ENCODE results near the gene ZNF496.
"Not testable (repeated sequence)": the region's sequence is repeated elsewhere in the genome, so short reads cannot be mapped to it uniquely, and the experiment has no call there.

ZNF496 gene

DNA sequence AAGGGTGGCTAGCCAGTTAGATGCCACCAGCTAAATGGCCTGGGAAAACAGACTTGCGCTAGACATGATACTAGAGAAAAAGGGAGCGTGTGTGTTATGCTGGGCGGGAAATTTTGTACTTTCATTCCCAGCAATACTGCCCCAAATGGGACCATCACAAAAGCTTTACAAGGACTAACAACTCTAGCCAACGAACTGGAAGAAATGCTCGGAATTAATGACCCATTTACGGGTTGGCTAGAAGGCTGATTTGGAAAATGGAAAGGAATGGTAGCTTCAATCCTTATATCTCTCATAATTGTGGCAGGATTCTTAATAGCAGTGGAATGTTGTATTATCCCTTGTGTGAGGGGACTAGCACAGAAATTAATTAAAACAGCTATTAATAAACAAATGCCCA is 27.9 kb upstream of the ZNF496 start:
- DNase-seq (ENCODE audit: low read depth in 2 of 2): no peak

GRCh38 chr1:247358920-247359319 is 27.3 kb upstream of the ZNF496 start:
- DNase-seq (ENCODE audit: low read depth in 2 of 2): no peak

GRCh38 chr1:247357781-247358211 is 26.1 kb upstream of the ZNF496 start:
- DNase-seq (ENCODE audit: low read depth in 2 of 2): no peak

DNA sequence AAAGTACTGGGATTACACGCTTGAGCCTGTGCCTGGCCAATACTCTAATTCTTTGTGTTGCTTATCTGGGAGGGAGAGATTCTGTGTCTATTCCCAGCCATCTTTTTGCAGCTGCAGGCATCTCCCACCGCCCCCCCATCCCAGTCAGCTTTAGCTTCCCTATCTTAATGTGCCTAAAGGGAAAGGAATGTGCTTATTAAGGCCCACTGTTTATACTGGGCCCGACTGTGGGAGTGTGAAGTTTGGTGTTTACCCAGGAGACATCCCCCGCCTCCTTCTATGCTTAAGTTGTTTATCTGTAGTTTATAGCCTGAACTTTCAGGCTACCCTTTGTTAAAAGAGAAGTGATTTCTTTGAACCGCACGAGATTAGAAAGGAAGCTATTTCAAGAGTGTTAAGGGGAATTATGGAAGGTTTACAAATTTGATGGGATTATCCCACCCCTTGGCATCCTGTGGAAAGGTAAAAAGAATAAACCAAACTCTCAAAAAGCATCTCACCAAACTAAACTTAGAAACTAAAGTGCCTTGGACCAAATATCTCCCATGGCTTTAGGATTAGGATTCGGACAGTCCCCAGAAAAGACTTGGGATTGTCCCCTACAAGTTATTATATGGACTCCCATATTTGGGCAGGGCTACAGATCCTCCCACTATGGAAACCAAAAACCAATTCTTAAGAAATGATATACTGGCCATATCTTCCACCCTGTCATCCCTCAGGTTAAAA is 25.5 kb upstream of the ZNF496 start:
- no peak for DNase-seq (ENCODE audit: low read depth in 2 of 2)

GRCh38 chr1:247355160-247355559 is 23.5 kb upstream of the ZNF496 start:
- DNase-seq (ENCODE audit: low read depth in 2 of 2): not testable (repeated sequence)

GRCh38 chr1:247352175-247352574 is 20.5 kb upstream of the ZNF496 start:
- no peak for DNase-seq (ENCODE audit: low read depth in 2 of 2)

- no peak for DNase-seq (ENCODE audit: low read depth in 2 of 2)
Observed at GRCh38 chr1:247350587-247350986, 18.9 kb upstream of the ZNF496 start.

- DNase-seq (ENCODE audit: low read depth in 2 of 2): no peak
Observed at GRCh38 chr1:247347477-247348222, 16.0 kb upstream of the ZNF496 start.

GRCh38 chr1:247345881-247346280 is 14.2 kb upstream of the ZNF496 start:
- DNase-seq (ENCODE audit: low read depth in 2 of 2): no peak

DNA sequence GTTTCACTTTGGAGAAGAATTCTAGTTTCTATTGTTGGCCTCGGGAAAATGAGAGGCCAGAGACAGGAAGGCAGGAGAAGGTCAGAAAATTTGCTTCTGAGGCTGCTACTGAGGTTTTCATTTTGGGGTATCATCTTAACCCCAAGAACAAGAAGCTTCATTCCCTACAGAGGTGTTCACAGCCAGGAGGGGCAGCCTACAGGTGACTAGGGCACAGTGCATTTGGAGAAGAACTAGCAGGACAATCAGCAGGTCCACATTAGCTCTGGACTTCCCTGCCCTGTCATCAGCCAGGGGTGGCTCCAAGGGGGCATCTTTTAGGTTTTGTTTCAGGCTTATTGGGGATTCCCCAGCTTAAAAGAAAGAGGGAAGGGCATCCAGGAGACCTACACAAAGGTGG is 12.1 kb upstream of the ZNF496 start:
- DNase-seq (ENCODE audit: low read depth in 2 of 2): no peak

DNA sequence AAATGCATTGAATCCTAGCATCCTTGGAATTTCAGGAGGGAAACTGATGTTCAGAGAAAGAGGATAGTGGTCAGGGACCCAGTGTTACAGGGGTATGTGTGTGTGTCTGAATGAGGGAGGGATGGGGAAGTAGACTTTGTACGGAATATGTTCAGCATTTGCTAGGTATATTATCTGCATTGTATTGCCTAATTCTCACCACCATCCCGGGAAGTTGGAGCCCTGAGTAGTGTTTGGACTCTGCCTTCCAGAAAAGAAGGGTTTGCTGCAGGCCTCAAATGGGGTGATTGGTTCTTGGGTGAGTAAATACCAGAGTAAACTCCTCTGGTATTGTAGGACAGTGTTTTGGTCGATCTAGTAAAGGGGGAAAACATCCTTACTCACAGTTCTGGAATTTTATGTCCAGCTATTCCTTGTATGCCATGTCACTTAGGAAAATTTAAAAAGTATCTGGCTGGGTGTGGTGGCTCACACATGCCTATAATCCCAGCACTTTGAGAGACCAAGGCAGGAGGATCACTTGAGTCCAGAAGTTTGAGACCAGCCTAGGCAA is 7.1 kb upstream of the ZNF496 start:
- no peak for DNase-seq (ENCODE audit: low read depth in 2 of 2)

GRCh38 chr1:247337961-247338360 is 6.3 kb upstream of the ZNF496 start:
- no peak for DNase-seq (ENCODE audit: low read depth in 2 of 2)

GRCh38 chr1:247337250-247337746 is 5.6 kb upstream of the ZNF496 start:
- no peak for DNase-seq (ENCODE audit: low read depth in 2 of 2)

- no peak for DNase-seq (ENCODE audit: low read depth in 2 of 2)
Observed at GRCh38 chr1:247336390-247336789, 4.7 kb upstream of the ZNF496 start.

DNA sequence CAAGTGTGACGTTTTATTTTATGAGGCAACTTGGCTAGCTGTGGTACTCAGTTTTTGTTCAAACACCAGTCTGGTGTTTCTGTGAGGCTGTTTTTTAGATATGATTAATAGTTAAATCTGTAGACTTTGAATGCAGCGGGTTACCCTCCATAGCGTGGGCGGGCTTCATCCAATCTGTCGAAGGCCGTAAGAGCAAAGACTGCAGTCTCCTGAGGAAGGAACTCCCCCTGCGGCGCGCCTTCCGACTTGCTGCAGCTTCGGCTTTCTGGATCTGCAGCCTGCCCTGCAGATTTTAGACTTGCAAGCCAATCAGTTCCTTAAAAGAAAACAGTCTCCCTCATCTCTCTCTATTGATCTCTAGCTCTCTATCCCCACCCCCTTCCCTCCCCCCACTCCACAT is 4.2 kb upstream of the ZNF496 start:
- no peak for DNase-seq (ENCODE audit: low read depth in 2 of 2)

DNA sequence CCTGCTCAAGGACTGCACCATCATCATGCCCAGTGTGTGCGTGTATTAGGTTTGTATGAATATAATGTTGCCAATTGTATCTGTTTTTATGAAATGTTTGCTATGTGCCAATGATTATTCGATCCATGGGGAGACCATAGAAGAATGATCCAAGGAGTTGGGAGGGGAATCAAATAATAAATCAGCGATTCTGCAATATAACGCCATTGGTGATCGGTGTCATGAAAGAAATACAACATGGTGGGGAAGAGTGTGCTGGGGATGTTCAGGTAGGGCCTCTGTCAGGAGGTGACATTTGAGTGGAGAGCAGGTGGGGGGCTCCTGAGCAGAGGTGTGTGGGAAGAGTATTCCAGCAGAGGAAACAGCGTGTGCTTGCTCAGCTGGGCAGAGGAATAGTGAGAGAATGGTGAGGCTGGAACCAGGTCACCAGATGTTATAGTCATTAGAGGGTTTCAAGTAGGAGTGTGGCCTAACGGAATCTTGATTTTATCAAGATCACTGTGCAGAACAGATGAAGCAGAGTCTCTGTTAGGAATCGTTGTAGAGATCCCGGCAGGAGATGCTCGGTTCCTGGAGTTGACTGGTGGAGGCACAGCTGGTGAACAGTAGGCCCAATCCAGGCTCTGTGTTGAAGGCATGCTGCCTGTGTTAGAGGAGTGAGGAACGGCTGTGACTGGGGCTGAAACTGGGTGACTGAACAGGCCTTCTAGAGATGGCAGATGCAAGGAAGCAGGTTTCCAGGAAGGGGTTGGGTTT is 2.9 kb upstream of the ZNF496 start:
- no peak for DNase-seq (ENCODE audit: low read depth in 2 of 2)

- no peak for DNase-seq (ENCODE audit: low read depth in 2 of 2)
Observed at GRCh38 chr1:247332623-247333361, 1.1 kb upstream of the ZNF496 start.

- DNase-seq (ENCODE audit: low read depth in 2 of 2): peak; percentile 8 to 13
Observed at GRCh38 chr1:247332215-247332622, 552 bp upstream of the ZNF496 start.

DNA sequence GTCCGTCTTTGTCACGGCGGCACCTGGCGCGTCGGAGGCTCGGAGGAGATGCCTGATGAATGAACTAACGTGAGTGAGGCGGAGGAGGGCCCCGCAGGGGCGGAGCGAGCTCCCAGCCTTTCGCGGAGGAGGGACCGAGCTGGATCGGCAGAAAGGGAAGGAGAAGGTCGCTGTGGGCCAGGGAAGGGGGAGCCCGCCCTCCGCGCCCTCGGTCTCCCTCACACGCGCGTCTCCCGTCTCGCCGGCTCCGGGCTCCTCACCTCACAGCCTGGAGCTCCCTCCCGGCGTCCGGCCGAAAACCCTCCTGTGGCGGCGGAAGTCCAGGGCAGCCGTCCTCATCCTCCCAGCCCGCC is 519 bp downstream of the ZNF496 start:
- DNase-seq (ENCODE audit: low read depth in 2 of 2): peak; percentile 31 to 50

DNA sequence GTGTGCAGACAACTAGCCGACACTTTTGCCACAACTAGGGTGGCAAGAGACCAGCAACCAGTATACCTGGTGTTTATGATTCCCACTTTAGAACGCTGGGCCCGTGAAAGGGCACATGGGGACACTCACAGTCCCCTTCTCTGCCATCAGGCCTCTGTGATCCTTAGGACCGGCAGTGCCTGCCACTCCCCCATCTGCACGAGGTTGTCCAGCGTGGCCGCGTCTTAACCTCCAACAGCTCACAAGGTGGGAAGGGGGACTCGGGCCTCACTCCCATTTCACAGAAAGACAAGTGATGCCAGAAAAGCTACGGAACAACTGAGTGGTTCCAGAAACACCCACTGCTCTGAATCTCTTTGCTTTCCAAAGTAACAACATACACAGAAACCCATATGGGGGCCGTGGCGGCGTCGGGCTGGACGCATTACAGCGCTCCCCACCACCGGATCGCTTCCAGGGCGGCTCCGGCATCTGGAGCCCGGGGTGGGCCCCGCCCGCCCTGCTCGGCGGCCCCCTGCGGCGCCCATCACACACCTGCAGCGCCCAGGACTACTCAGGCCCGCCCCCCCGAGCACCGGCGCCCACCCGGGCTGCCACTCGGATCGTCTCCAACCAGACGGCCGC is 1.0 kb downstream of the ZNF496 start:
- no peak for DNase-seq (ENCODE audit: low read depth in 2 of 2)

DNA sequence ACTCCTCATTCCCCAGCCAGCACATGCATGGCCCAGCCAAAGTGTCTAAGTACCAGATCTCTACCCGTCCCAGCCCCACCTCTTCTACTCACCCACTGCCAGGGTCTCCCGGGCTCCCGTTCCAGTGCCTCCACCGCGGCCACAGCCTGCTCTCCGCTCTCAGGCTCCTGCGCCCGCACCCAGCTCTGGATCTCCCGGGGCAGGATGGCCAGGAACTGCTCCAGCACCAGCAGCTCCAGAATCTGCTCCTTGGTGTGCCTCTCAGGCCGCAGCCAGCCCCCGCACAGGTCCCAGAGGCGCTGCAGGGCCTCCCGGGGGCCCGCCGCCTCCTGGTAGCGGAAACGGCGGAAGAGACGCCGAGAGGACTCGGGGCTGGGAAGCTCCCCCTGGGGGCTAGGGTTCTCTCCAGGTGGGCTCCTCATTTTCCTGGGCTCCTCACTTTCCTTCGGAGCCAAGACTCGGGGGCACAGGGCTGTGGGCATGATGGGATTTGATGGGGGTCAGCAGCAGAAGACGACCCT is 2.5 kb downstream of the ZNF496 start:
- DNase-seq (ENCODE audit: low read depth in 2 of 2): no peak
